GM23338 (cell line): ENCODE results near the gene RPL10A. TPM values are rescaled to one million over a fixed set of nuclear protein-coding genes. Genes with fewer than 3 reads are reported as not detected.

ENCODE experiments used
- ATAC-seq: fragments of 200-7000 bp; cut with Tn5 transposase; 3 replicates; pipeline ENCODE4 v1.9.1; 2020
- DNase-seq: peaks from one replicate; pipeline ENCODE4 v3.0.0-alpha.2; 2015; ENCODE audit warnings: low spot score
- H2AFZ ChIP-seq: fragments of 200-600 bp; sonication (generic); 2 replicates; pipeline ENCODE4 v1.8.0; 2016; ENCODE audit warnings: antibody characterized with exemption, mild to moderate bottlenecking, moderate library complexity
- H3F3A ChIP-seq: fragments of 200-600 bp; sonication (generic); replicated peaks from 2 replicates; pipeline ENCODE4 v1.8.0; 2017; ENCODE audit warnings: antibody characterized with exemption, mixed run types, low read depth
- H3K27ac ChIP-seq: fragments of 200-600 bp; sonication (generic); 2 replicates; pipeline ENCODE4 v1.6.1; 2016; ENCODE audit warnings: low read depth
- H3K27me3 ChIP-seq: fragments of 200-600 bp; sonication (generic); 2 replicates; pipeline ENCODE4 v1.8.0; 2016; ENCODE audit warnings: mild to moderate bottlenecking, mixed run types, moderate library complexity; ENCODE audit not compliant: insufficient read depth
- H3K36me3 ChIP-seq: fragments of 200-600 bp; sonication (generic); 2 replicates; pipeline ENCODE4 v1.8.0; 2016; ENCODE audit warnings: mild to moderate bottlenecking; ENCODE audit not compliant: insufficient read depth
- H3K4me1 ChIP-seq: fragments of 200-600 bp; sonication (generic); 2 replicates; pipeline ENCODE4 v1.8.0; 2016; ENCODE audit warnings: mild to moderate bottlenecking, moderate library complexity; ENCODE audit not compliant: insufficient read depth
- H3K4me2 ChIP-seq: fragments of 200-600 bp; sonication (generic); 2 replicates; pipeline ENCODE4 v1.7.1; 2017; ENCODE audit warnings: mixed run types
- H3K4me3 ChIP-seq: fragments of 200-600 bp; sonication (generic); 2 replicates; pipeline ENCODE4 v1.6.1; 2016; ENCODE audit warnings: mixed run types
- H3K79me2 ChIP-seq: fragments of 200-600 bp; sonication (generic); replicated peaks from 2 replicates; pipeline ENCODE4 v1.8.0; 2017; ENCODE audit warnings: mild to moderate bottlenecking; ENCODE audit not compliant: insufficient read depth
- H3K9me2 ChIP-seq: fragments of 200-600 bp; sonication (generic); 2 replicates; pipeline ENCODE4 v1.8.0; 2017; ENCODE audit not compliant: insufficient read depth
- H4K20me1 ChIP-seq: fragments of 200-600 bp; sonication (generic); replicated peaks from 2 replicates; pipeline ENCODE4 v1.8.0; 2017; ENCODE audit warnings: mild to moderate bottlenecking; ENCODE audit not compliant: insufficient read depth
- H3K27ac Mint-ChIP-seq: 2 replicates; pipeline ENCODE4 v1.8.0; 2020; ENCODE audit warnings: inconsistent platforms, mild to moderate bottlenecking, moderate library complexity, mixed read lengths
- H3K27me3 Mint-ChIP-seq: 3 replicates; pipeline ENCODE4 v1.8.0; 2022; ENCODE audit warnings: low read depth, mild to moderate bottlenecking, moderate library complexity, mixed read lengths, inconsistent platforms; ENCODE audit not compliant: insufficient read depth, poor library complexity
- H3K36me3 Mint-ChIP-seq: 3 replicates; pipeline ENCODE4 v1.8.0; 2021; ENCODE audit warnings: low read depth, mild to moderate bottlenecking, inconsistent platforms, moderate library complexity, mixed read lengths
- H3K4me1 Mint-ChIP-seq: 3 replicates; pipeline ENCODE4 v1.8.0; 2020; ENCODE audit warnings: mild to moderate bottlenecking, inconsistent platforms, mixed read lengths
- H3K4me3 Mint-ChIP-seq: 3 replicates; pipeline ENCODE4 v1.8.0; 2021; ENCODE audit warnings: moderate library complexity, mild to moderate bottlenecking, inconsistent platforms, mixed read lengths
- H3K9me3 Mint-ChIP-seq: 3 replicates; pipeline ENCODE4 v1.8.0; 2020; ENCODE audit warnings: moderate library complexity, mild to moderate bottlenecking, inconsistent platforms, mixed read lengths
- CREB1 ChIP-seq: fragments of 250-450 bp; sonication (Bioruptor Pico); IDR thresholded peaks from 2 replicates; pipeline ENCODE4 v1.5.0; 2020; ENCODE audit warnings: low read depth, mild to moderate bottlenecking, moderate library complexity
- CTCF ChIP-seq, 2 experiments: fragments of 200-600 bp in 1 of 2; sonication (generic) in 1 of 2; conservative IDR thresholded peaks; 2 replicates each; pipeline versions ENCODE4 v1.5.1 to v1.6.1; 2016 to 2017; ENCODE audit warnings: antibody characterized with exemption in 2 of 2, low read depth in 2 of 2, mild to moderate bottlenecking in 2 of 2, moderate library complexity in 1 of 2
- ETS1 ChIP-seq: IDR thresholded peaks from 2 replicates; pipeline ENCODE4 v1.6.1; 2016; ENCODE audit warnings: antibody characterized with exemption
- EZH2 ChIP-seq: fragments of 200-600 bp; sonication (generic); IDR thresholded peaks from one replicate; pipeline ENCODE4 v1.8.0; 2017; ENCODE audit warnings: antibody characterized with exemption, mild to moderate bottlenecking, low read depth; ENCODE audit not compliant: unreplicated experiment
- EZH2phosphoT487 ChIP-seq: fragments of 200-600 bp; sonication (generic); IDR thresholded peaks from one replicate; pipeline ENCODE4 v1.8.1; 2018; ENCODE audit warnings: antibody characterized with exemption; ENCODE audit not compliant: unreplicated experiment
- JUNB ChIP-seq: IDR thresholded peaks from one replicate; pipeline ENCODE4 v1.6.1; 2016; ENCODE audit warnings: antibody characterized with exemption; ENCODE audit not compliant: unreplicated experiment
- NANOG ChIP-seq: IDR thresholded peaks from 2 replicates; pipeline ENCODE4 v1.6.1; 2016; ENCODE audit warnings: antibody characterized with exemption, borderline replicate concordance
- POLR2AphosphoS5 ChIP-seq: IDR thresholded peaks from 2 replicates; pipeline ENCODE4 v1.6.1; 2016; ENCODE audit warnings: antibody characterized with exemption, low read depth
- REST ChIP-seq: IDR thresholded peaks from one replicate; pipeline ENCODE4 v1.6.1; 2018; ENCODE audit warnings: antibody characterized with exemption; ENCODE audit not compliant: unreplicated experiment
- STAT1 ChIP-seq: IDR thresholded peaks from one replicate; pipeline ENCODE4 v1.6.1; 2016; ENCODE audit warnings: antibody characterized with exemption; ENCODE audit not compliant: unreplicated experiment
- ZNF331 ChIP-seq: fragments of 250-450 bp; sonication (Bioruptor Pico); IDR thresholded peaks from 2 replicates; pipeline ENCODE4 v1.5.0; 2020; ENCODE audit warnings: low read depth, mild to moderate bottlenecking, moderate library complexity
- ZNF462 ChIP-seq: fragments of 250-450 bp; sonication (Bioruptor Pico); IDR thresholded peaks from 2 replicates; pipeline ENCODE4 v1.5.0; 2020; ENCODE audit warnings: mild to moderate bottlenecking, moderate library complexity
- polyA plus RNA-seq: library from polyadenylated mRNA; unstranded; fragments of >200 nt; fragmentation: Nextera tagmentation; extraction: Ambion mirVana; gene quantifications from 2 replicates; pipeline ENCODE4 v1.2.1, GENCODE V29; 2016
- total RNA-seq: library from RNA; depleted of rRNA; stranded (reverse); fragments of >200 nt; shearing (Covaris generic); gene quantifications from 2 replicates; pipeline ENCODE4 v1.2.3, GENCODE V29; 2014

The RPL10A gene
- total and polyA plus RNA-seq, 2 experiments from 2014 or later = 730 to 1,297 TPM

GRCh38 chr6:35435074-35435837 is 32.9 kb upstream of the RPL10A start:
- H3K27ac ChIP-seq = no peak overlapping the region
- TF ChIP-seq CREB1 (no peak), ZNF462 (CRISPR knock-in tag) (no peak), CTCF (conservative IDR thresholded peaks at IDR 0.05; ENCODE audit: low read depth in 2 of 2) (no peak), STAT1 (no peak), REST (no peak), EZH2 (no peak), JUNB (no peak), ETS1 (no peak), NANOG (no peak), EZH2phosphoT487 (no peak), POLR2AphosphoS5 (no peak), ZNF331 (no peak)
- no peaks in the 10 kb centered on the region for H3K79me2 ChIP-seq
- H3K9me3 Mint-ChIP-seq = peaks cover 4% of the 10 kb centered on the region; the same call in 2 of the 3 replicates
- no peak overlapping the region for H3K4me3 Mint-ChIP-seq
- H4K20me1 ChIP-seq = no peaks in the 10 kb centered on the region
- H3K27me3 Mint-ChIP-seq = peaks cover 5% of the 10 kb centered on the region
- no peaks in the 10 kb centered on the region for H3K36me3 ChIP-seq
- H3K4me2 ChIP-seq = no peak overlapping the region
- H3K4me1 Mint-ChIP-seq = peaks cover 2% of the 10 kb centered on the region; the same call in 1 of the 3 replicates
- no peak for DNase-seq
- H2AFZ ChIP-seq = peak overlapping the region; percentile 81; the same call in 1 of the 2 replicates
- H3K9me2 ChIP-seq = no peaks in the 10 kb centered on the region
- H3K27ac Mint-ChIP-seq = no peak overlapping the region
- ATAC-seq = no peak; the same call in 2 of the 3 replicates
- no peak overlapping the region for H3K4me3 ChIP-seq
- peaks cover 4% of the 10 kb centered on the region; the same call in 1 of the 2 replicates for H3K4me1 ChIP-seq
- H3K36me3 Mint-ChIP-seq = peaks cover 1% of the 10 kb centered on the region; the same call in 1 of the 3 replicates
- H3F3A ChIP-seq = no peaks in the 10 kb centered on the region
- no peaks in the 10 kb centered on the region for H3K27me3 ChIP-seq
